GM18498 (cell line): ENCODE measurements around the gene MSH5.
"Not testable (repeated sequence)": the region's sequence is repeated elsewhere in the genome, so short reads cannot be mapped to it uniquely, and the experiment has no call there.

Experiments
- ATAC-seq: cut with Tn5 transposase; IDR thresholded peaks from one replicate; pipeline ENCODE4 v1.9.1; 2021; ENCODE audit warnings: mild to moderate bottlenecking, moderate library complexity; ENCODE audit not compliant: unreplicated experiment

Gene MSH5

DNA sequence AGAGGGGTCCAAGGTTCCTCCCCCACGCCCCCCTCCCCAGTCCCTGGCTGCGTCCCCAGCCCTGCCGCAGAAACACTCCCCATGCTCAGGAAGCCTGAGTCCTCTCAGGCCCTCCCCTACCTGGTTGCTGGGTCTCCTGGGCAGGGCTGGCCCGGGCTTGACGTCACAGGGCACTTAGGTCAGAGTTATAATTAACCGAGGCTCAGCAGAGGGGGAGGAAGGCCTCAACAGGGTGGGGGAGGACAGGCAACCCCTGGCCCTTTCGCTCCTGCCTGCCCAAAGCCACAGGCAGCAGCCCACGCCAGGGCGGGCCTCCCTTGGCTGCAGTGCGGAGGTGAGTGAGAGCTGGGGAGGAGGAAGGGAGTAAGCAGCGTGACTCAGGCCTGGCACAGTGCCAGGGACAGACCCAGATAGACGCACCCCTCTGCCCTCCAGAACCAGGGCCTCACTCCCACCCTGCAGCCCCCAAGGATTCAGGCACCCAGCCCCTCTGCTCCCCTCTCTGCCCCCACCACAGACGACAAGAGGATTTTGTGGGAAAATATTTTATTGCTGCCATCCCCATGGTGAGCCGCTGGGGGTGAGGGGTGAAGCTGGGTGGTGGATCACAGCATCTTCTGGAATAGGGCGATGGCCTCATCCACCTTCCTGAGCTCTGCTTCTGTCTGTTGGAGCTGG lies 37.3 kb downstream of the MSH5 start, which contains the start of gene VWA7:
VWA7 (minus strand) TSS at position 340 of the 678 bp plus-strand sequence. CDS start 549 bp downstream, outside the sequence.
- ATAC-seq: peak; percentile 73

DNA sequence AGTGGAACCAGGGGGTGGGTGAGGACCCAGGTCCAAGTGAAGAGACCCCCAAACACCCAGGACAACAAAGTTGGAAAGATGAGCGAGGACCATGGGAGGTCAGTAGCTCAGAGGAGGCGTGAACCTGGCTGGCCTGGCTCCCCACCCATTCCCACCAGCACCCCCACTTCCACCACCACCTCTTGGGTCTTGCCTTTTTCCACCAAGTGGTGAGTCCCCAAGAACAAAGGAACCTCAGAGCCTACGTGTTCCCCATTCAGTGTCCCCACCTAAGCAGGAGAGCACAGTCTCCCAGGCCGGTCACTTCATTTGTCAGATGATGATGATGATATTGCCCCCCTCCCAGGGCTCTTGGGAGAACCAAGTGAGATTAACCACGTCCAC lies 37.9 kb downstream of the MSH5 start:
- ATAC-seq: no peak

GRCh38 chr6:31778193-31778592 lies 38.4 kb downstream of the MSH5 start:
- ATAC-seq: no peak

DNA sequence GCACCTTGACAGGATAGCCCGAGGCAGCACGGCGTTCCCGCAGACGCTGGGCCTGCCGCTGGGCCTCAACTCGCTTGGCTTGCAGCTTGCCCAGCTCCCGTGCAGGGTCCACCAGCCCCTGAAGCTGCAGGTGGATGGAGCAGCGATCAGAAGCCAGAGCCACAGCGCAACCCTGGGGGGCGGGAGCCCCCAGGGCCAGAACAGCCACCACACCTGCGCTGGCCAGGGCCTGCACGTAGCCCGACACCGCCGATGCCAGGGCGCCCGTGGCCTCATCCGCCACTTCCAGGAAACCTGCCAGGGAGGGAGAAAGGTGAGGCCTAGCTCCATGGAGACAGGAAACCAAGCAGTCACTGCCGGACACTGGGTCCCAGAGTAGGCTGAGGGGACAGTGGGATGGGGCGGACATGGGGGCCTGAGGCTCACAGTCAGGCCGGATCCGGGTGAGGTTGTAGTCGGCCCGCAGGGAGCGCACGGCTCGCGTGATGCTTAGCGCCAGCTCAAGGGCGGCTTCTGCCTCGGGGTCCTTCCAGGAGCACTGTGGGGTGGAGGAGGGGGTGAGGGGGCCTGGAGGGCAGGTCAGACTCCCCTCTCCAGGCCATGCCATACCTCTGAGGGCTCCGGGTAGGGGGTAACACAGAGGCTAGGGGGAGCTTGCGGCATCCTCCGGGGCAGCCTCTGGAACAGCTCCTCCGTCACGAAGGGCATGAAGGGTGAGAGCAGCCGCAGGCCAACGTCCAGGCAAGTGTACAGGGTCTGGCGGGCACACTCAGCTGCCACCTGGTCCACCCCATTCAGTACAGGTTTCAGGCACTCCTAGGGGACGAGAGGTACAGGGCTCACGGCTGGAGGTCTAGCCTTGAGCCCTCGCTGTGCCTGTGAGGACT lies 39.4 kb downstream of the MSH5 start:
- no peak for ATAC-seq

- ATAC-seq: no peak
Observed at GRCh38 chr6:31779908-31780307, 40.1 kb downstream of the MSH5 start.

DNA sequence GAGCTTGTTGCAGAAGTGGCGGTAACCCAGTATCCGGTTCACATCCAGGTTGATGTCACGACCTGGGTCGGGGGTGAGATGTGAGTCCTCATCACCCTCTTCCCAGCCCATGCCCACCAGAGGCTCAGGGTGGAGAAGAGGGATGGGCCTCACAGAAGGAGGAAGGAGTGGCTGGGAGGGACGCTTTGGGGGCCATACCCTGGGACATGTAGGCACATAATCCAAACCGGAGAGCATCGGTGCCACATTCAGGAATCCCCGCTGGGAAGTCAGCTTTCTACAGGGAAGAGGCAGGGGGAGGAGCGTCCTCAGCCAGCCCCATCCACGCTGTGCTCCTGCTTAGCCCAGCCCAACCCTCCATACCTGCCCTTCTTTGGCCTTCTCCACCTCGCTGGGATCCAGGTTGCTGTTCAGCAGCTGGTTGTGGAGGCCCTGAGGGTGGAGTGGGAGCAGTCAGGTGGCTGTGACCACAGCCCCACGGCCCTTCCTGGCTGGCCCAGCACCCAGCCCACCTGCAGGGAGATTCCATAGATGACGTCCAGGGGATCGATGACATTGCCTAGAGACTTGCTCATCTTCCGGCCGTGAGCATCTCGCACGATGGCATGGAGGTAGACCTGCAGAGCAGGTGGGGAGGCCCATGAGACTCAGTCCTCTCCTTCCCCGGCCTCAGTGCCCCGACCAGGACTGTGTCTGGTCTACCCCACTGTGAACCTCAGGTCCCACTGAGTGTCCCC lies 40.9 kb downstream of the MSH5 start:
- no peak for ATAC-seq

DNA sequence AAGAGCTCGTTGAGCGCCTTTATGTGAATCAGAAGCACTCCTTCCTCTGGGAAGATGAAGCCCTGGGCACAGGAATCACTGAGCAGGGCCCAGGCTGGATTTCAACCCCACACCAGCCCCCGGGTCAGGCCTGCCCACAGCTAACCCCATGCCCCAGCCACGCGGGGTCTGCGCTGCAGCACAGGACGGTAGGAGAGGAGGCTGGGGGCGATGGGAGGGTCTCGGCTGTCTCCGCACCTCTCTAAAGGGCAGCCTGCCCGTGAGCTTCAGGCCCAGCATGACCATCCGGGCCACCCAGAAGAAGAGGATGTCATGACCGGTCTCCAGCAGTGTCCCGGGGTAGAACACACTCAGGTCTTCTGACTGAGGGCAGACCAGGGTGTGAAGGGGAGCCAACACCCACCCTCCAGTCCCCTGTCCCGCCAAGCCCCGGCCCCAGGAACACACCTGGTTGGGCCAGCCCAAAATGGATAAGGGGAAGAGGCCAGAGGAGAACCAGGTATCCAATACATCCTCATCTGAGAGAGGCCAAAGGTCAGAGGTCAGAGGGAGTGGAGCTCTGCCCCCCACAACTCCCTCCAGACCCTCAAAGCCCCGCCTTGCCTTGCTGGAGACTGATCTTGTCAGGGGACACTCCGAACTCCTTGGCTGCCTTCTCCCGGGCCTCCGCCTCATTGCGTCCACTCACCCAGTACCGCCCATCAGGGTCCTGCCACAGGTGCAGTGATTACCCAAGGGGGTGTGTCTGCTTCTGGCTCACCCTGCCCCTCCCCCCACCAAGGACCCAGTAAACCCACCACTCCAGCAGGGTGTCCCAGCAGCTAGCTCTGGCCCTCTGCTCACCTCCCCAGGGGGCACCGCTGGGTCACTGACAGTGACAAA lies 41.7 kb downstream of the MSH5 start:
- no peak for ATAC-seq

DNA sequence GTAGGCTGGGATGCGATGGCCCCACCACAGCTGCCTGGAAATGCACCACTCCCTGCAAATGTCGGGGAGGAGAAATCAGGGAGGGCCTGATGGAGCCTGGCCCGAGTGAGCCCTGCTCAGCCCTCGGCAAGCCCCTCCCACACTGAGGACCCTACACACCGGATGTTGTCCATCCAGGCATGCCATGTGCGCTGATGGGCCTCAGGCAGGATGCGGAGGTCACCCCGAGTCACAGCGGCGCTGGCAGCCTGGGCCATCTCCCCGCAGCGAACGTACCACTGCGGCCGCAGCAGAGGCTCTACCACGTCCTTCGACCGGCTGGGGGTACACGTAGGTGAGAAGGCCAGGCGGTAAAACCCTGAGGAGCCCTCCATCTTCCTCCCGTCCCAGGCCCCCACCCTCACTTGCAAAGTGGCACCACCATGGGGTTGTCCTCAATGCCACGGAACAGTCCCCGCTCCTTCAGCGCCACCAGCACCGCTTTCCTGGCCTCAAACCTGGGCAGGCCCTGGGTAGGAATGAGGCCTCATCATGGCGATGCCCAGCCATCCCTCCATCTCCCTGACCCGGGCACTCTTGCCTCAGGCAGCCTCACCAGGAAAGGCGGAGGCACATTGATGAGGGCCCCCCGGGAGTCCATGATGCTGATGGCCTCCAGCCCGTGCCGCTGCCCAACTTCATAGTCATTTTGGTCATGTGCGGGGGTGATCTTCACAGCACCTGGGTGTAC lies 42.5 kb downstream of the MSH5 start:
- no peak for ATAC-seq

DNA sequence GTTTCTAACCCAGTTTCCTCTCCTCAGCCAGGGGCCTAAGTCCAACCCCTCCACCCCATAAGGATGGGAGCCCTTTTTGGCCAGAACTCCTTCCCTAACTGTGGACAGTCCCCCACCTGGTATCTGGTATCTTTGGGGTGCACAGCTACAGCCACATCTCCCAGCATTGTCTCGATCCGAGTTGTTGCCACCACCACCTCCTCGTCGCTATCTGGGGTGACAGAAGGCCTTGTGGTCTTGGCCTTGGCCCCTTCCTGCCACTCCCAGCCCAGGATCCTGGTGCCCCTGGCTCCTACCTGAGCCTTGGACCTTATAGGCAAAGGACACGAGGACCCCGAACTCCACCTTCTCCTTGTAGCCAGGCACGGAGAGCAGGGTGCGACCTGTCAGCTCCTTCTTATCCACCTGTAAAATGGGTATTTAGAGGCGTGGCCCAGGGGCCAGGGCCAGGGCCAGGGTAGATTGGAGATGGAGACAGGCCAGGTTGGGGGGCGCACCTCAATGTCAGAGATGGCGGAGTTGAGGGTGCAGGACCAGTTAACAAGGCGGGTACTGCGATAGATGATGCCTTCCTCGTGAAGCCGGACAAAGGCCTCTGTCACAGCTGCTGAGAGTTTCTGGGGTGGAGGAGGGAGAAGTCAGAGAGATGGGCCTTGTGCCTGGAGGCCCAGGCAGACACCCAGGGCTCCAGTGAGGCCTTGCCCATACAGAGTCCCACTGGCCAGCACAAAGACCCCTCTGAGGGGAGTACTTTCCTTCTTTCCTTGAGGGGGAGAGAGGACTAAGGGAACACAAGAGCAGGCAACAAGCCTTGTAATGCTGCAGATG lies 44.5 kb downstream of the MSH5 start:
- ATAC-seq: no peak

DNA sequence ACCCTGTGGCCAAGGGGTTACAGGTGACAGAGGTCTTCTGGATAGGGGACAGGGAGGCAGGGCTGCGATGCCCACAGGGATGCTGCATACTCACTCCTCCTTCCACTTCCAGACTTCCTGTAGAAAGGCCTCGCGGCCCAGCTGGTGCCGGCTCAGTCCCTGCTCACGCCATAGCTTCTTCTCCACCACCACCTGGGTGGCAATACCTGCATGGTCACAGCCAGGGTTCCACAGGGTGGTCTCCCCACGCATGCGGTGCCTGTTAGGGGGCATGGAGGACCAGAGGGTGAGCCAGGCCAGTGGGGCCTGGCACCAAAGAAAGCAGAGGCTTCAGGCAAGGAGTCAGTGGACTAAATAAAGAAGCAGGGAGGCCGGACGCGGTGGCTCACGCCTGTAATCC lies 45.7 kb downstream of the MSH5 start:
- no peak for ATAC-seq

DNA sequence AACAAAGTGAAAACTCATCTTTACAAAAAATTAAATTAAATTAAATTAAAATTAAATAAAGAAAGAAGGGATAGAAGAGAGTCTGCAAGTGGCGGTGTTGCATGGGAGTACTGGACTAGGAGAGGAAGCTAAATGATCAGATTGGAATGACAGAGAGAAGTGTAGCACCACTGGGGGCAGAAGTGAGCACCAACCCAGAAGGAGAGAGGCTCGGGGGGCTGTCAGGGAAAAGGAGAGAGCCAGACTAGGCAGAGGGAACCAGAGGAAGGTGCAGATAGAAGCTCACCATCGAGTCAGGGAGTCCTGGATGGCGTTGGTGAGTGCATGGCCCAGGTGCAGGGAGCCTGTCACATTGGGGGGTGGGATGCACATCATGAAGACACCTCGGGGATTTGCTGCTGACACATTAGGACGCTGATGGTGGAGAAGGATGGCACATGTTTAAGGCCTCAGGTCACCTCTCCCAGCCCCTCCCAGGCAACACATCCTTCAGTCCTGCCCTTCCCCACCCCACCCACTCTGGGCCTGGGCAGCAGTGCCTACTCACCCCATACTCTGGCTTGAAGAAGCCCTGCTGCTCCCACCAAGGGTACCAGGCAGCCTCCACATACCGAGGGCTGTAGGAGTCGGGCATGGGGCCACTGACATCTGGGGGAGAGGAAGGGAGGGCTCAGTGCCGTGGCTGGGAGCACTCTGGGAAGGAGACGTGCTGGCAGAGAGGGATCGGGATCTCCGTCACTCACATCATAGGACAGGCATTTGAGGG lies 51.7 kb downstream of the MSH5 start:
- no peak for ATAC-seq

GRCh38 chr6:31792090-31792374 lies 52.2 kb downstream of the MSH5 start:
- ATAC-seq: no peak

DNA sequence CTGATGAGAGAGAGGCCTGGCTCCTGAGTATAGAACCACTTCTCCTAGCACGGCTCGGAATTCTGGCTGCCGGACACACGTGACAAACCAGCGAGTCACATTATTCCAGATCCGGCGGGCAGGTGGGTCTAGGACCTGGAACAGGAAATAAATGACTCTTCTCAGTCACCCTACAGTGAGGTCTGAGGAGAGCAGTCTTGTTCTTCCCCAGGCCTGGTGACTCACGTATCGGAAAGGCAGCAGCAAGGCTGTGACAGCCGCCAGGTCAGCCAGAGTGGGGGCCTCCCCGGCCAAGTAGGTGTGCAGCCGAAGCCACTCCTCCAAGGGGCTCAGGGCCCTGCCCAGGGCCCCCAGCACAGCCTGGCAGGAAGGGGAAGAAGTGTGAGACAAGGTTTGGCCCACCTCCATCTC lies 53.0 kb downstream of the MSH5 start:
- no peak for ATAC-seq

DNA sequence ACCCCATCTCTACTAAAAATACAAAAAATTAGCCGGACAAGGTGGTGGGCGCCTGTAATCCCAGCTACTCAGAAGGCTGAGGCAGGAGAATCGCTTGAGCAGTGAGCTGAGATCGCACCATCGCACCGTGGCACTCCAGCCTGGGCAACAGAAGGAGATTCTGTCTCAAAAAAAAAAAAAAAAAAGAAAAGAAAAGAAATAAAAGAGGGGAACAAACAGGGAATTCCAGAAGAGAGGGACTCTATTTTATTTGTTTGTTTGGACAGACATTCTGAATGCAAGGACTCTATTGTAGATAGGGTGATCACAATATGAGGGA lies 54.1 kb downstream of the MSH5 start:
- ATAC-seq: not testable (repeated sequence)

- ATAC-seq: no peak
Observed at GRCh38 chr6:31794294-31794865, 54.6 kb downstream of the MSH5 start.

DNA sequence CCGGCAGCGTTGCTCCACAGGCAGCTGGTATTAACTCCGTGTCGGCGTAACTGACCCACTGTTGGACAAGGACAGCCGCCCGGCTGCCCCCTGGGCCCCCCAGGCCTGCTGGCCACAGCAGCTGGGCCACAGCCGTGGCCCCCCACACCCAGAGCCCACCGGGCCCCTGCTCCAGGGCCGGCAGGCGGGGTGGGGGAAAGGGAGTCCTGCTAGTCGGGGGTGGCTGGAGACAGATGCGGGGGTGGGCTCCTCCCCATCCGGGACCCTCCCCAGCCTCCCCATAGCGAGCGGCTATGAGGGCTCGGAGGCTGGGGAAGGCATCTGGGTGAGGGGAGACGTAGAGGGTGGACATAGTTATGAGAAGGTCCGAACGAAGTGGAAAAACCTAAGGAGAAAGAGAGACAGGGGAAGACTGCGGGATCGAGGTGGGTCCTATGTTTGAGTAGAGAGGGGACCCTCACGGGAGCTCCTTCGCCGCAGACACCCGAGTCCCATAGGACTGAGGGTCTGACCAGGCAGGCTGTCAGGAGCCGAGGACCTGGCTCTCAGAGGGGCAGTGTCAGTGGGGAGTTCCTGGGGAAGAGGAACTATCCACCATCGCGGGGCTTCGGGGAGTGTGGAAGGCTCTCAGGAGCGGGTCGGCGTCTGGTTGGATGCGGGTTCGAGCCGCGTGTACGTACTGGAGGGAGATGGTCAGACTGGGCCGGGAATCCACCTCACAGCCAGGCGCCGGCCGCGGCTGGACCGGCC lies 55.2 kb downstream of the MSH5 start:
- ATAC-seq: peak; percentile 4

GRCh38 chr6:31795616-31796298 lies 56.0 kb downstream of the MSH5 start, which contains the start of gene VARS1:
TSS of gene VARS1 (minus strand) at chr6:31795752. CDS start at chr6:31795217, 535 bp downstream.
- ATAC-seq: peak; percentile 87
